Fibroblast of lung (primary cell): ENCODE measurements around the gene OR2M7. TPM values are rescaled to one million over a fixed set of nuclear protein-coding genes. Genes with fewer than 3 reads are reported as not detected.

ENCODE experiments used
- DNase-seq, 2 donors: peaks; one replicate each; pipeline versions ENCODE4 v3.0.0 to v3.0.0-alpha.2; 2010; ENCODE audit warnings: low read depth in 2 of 2
- H2AFZ ChIP-seq: 2 replicates; pipeline ENCODE4 v1.5.1; 2012; ENCODE audit warnings: low read length, control low read depth, inconsistent platforms
- H3K27ac ChIP-seq: 2 replicates; pipeline ENCODE4 v1.5.1; 2011; ENCODE audit warnings: low read length, control low read depth; ENCODE audit not compliant: insufficient read depth
- H3K27me3 ChIP-seq: 2 replicates; pipeline ENCODE4 v1.5.1; 2011; ENCODE audit warnings: mild to moderate bottlenecking, low read length; ENCODE audit not compliant: control insufficient read depth, insufficient read depth
- H3K36me3 ChIP-seq: 2 replicates; pipeline ENCODE4 v1.5.1; 2011; ENCODE audit warnings: low read length; ENCODE audit not compliant: control insufficient read depth, insufficient read depth
- H3K4me1 ChIP-seq: 2 replicates; pipeline ENCODE4 v1.5.1; 2011; ENCODE audit warnings: low read length; ENCODE audit not compliant: control insufficient read depth, insufficient read depth; ENCODE audit errors: extremely low read depth
- H3K4me2 ChIP-seq: 2 replicates; pipeline ENCODE4 v1.5.1; 2011; ENCODE audit warnings: low read length, control low read depth; ENCODE audit not compliant: insufficient read depth; ENCODE audit errors: extremely low read depth
- H3K4me3 ChIP-seq, 4 experiments: fragments of 200-600 bp in 1 of 4; sonication (generic) in 1 of 4; replicated peaks in 1 of 4; 2 replicates each; pipeline ENCODE4 v1.5.1; 2011 to 2016; ENCODE audit warnings: low read length in 4 of 4, low read depth in 3 of 4, mild to moderate bottlenecking in 3 of 4, control low read depth in 2 of 4, inconsistent platforms in 1 of 4, mixed read lengths in 1 of 4; ENCODE audit not compliant: insufficient read depth in 1 of 4; ENCODE audit errors: control extremely low read depth in 1 of 4
- H3K79me2 ChIP-seq: 2 replicates; pipeline ENCODE4 v1.5.1; 2012; ENCODE audit warnings: mild to moderate bottlenecking, low read length, inconsistent platforms; ENCODE audit not compliant: control insufficient read depth, insufficient read depth
- H3K9ac ChIP-seq: 2 replicates; pipeline ENCODE4 v1.5.1; 2011; ENCODE audit warnings: mild to moderate bottlenecking, low read length, control low read depth; ENCODE audit not compliant: insufficient read depth
- H3K9me3 ChIP-seq: 2 replicates; pipeline ENCODE4 v1.5.1; 2012; ENCODE audit warnings: low read depth, low read length; ENCODE audit not compliant: control insufficient read depth, insufficient read depth
- H4K20me1 ChIP-seq: 2 replicates; pipeline ENCODE4 v1.5.1; 2011; ENCODE audit warnings: low read length; ENCODE audit not compliant: control insufficient read depth, insufficient read depth; ENCODE audit errors: extremely low read depth
- CTCF ChIP-seq, 2 donors: IDR thresholded peaks in 1 of 2; conservative IDR thresholded peaks in 1 of 2; 1 replicate in 1 of 2; 2 replicates in 1 of 2; pipeline ENCODE4 v1.5.1; 2011 to 2012; ENCODE audit warnings: low read length in 2 of 2, control low read depth in 1 of 2, inconsistent platforms in 1 of 2, low read depth in 1 of 2, mild to moderate bottlenecking in 1 of 2
- EZH2 ChIP-seq: IDR thresholded peaks from 2 replicates; pipeline ENCODE4 v1.5.1; 2012; ENCODE audit warnings: low read length, control low read depth, mild to moderate bottlenecking; ENCODE audit errors: missing control alignments
- polyA minus RNA-seq: library from RNA; depleted of rRNA, polyadenylated mRNA; stranded (reverse); fragments of >200 nt; gene quantifications from 2 replicates; pipeline ENCODE4 v1.2.3, GENCODE V29; 2011; ENCODE audit warnings: low replicate concordance
- polyA plus RNA-seq, 2 donors: library from polyadenylated mRNA; depleted of rRNA in 1 of 2; stranded (reverse) in 1 of 2; unstranded in 1 of 2; fragments of >200 nt; gene quantifications; 2 replicates each; pipeline ENCODE4 v1.2.1, GENCODE V29; 2011 to 2012; ENCODE audit warnings: missing spikeins in 1 of 2
- total RNA-seq: library from RNA; depleted of rRNA; stranded (reverse); fragments of >200 nt; gene quantifications from 2 replicates; pipeline ENCODE4 v1.2.1, GENCODE V29; 2014

Gene OR2M7
- not detected in 2 replicates for total RNA-seq
- not detected in 2 replicates for polyA plus RNA-seq
- not detected in 2 replicates for polyA plus RNA-seq (2012)
- polyA minus RNA-seq: not detected in 2 replicates

- H3K9ac ChIP-seq: no peak within 1 kb of the TSS
- no peaks in the 10 kb centered on the region for H3K9me3 ChIP-seq
- no peaks in the 10 kb centered on the region for H3K4me1 ChIP-seq
- H2AFZ ChIP-seq: no peak within 1 kb of the TSS
- TF ChIP-seq EZH2: no peak
- TF ChIP-seq CTCF (conservative IDR thresholded peaks at IDR 0.05 in 1 of 2, IDR thresholded peaks at IDR 0.05 in 1 of 2; ENCODE audit: low read depth in 1 of 2, low read length in 2 of 2): no peak
- no peak within 1 kb of the TSS for H3K27ac ChIP-seq
- H4K20me1 ChIP-seq: no peaks in the 10 kb centered on the region
- H3K4me2 ChIP-seq: no peak within 1 kb of the TSS
- H3K79me2 ChIP-seq: no peaks in the 10 kb centered on the region
- DNase-seq: no peak
- H3K27me3 ChIP-seq: no peaks in the 10 kb centered on the region
- no peak within 1 kb of the TSS for H3K4me3 ChIP-seq
- H3K36me3 ChIP-seq: no peaks in the 10 kb centered on the region
Measured at GRCh38 chr1:248324468-248324867, at the start of gene OR2M7. TSS of gene OR2M7 (minus strand) at chr1:248324568. CDS start at chr1:248324568, 0 bp downstream.

GRCh38 chr1:248373761-248374160 lies 49.4 kb upstream of the OR2M7 start:
- Histone ChIP-seq H3K9me3 (no peaks in the 10 kb centered on the region), H3K27me3 (no peaks in the 10 kb centered on the region), H3K36me3 (no peaks in the 10 kb centered on the region), H3K9ac (no peak overlapping the region), H3K4me1 (no peaks in the 10 kb centered on the region), H3K27ac (no peak overlapping the region), H3K79me2 (no peaks in the 10 kb centered on the region), H4K20me1 (no peaks in the 10 kb centered on the region), H2AFZ (no peak overlapping the region), H3K4me3 (no peak overlapping the region), H3K4me2 (no peak overlapping the region)
- TF ChIP-seq EZH2: no peak
- TF ChIP-seq CTCF (conservative IDR thresholded peaks at IDR 0.05 in 1 of 2, IDR thresholded peaks at IDR 0.05 in 1 of 2; ENCODE audit: low read depth in 1 of 2, low read length in 2 of 2): no peak
- DNase-seq: no peak

- Histone ChIP-seq H3K4me2 (no peak overlapping the region), H3K4me1 (no peaks in the 10 kb centered on the region), H3K27ac (no peak overlapping the region), H2AFZ (no peak overlapping the region), H3K9me3 (no peaks in the 10 kb centered on the region), H3K36me3 (no peaks in the 10 kb centered on the region), H4K20me1 (no peaks in the 10 kb centered on the region), H3K4me3 (no peak overlapping the region), H3K27me3 (no peaks in the 10 kb centered on the region), H3K79me2 (no peaks in the 10 kb centered on the region), H3K9ac (no peak overlapping the region)
- DNase-seq: no peak
- TF ChIP-seq EZH2 (no peak), CTCF (conservative IDR thresholded peaks at IDR 0.05 in 1 of 2, IDR thresholded peaks at IDR 0.05 in 1 of 2; ENCODE audit: low read depth in 1 of 2, low read length in 2 of 2) (no peak)
Measured at GRCh38 chr1:248372394-248372793, 48.0 kb upstream of the OR2M7 start.
